Keratinocyte (primary cell): ENCODE data around the gene HGS.

Source experiments
- EZH2 ChIP-seq: IDR thresholded peaks from one replicate; pipeline ENCODE4 v1.6.1; 2012; ENCODE audit warnings: inconsistent platforms, mild to moderate bottlenecking, low read length, moderate library complexity
- TF ChIP-seq, protein P1 (sequence below), 3 experiments: IDR thresholded peaks in 1 of 3; conservative IDR thresholded peaks in 1 of 3; optimal IDR thresholded peaks in 1 of 3; 2 replicates in 2 of 3; 3 replicates in 1 of 3; pipeline versions ENCODE3 to v1.5.1; 2011; ENCODE audit warnings: low read length in 3 of 3, mild to moderate bottlenecking in 3 of 3, moderate library complexity in 2 of 3, control low read depth in 1 of 3, inconsistent platforms in 1 of 3; ENCODE audit not compliant: insufficient read depth in 2 of 3; ENCODE audit errors: extremely low read depth in 1 of 3

- TF ChIP-seq, protein P1, sequence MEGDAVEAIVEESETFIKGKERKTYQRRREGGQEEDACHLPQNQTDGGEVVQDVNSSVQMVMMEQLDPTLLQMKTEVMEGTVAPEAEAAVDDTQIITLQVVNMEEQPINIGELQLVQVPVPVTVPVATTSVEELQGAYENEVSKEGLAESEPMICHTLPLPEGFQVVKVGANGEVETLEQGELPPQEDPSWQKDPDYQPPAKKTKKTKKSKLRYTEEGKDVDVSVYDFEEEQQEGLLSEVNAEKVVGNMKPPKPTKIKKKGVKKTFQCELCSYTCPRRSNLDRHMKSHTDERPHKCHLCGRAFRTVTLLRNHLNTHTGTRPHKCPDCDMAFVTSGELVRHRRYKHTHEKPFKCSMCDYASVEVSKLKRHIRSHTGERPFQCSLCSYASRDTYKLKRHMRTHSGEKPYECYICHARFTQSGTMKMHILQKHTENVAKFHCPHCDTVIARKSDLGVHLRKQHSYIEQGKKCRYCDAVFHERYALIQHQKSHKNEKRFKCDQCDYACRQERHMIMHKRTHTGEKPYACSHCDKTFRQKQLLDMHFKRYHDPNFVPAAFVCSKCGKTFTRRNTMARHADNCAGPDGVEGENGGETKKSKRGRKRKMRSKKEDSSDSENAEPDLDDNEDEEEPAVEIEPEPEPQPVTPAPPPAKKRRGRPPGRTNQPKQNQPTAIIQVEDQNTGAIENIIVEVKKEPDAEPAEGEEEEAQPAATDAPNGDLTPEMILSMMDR (optimal IDR thresholded peaks at IDR 0.05 in 1 of 3, IDR thresholded peaks at IDR 0.05 in 1 of 3, conservative IDR thresholded peaks at IDR 0.05 in 1 of 3; ENCODE audit: extremely low read depth in 1 of 3, insufficient read depth in 2 of 3, low read length in 3 of 3): no peak
- TF ChIP-seq EZH2: peak; percentile 19
Observed at GRCh38 chr17:81648013-81648706, 35.7 kb upstream of the HGS start.
